Heart right ventricle (tissue), 16 donors: ENCODE results near the gene SMC2. TPM values are rescaled to one million over a fixed set of nuclear protein-coding genes. Genes with fewer than 3 reads are reported as not detected.
A peak's percentile ranks its signal among the peaks of the same experiment; 100 is the strongest.

Experiments used
- ATAC-seq, 8 donors: fragments of 200-7000 bp; cut with Tn5 transposase; one replicate each; pipeline ENCODE4 v1.9.1; 2020; ENCODE audit warnings: mild to moderate bottlenecking in 8 of 8, moderate library complexity in 8 of 8, moderate number of reproducible peaks in 1 of 8
- DNase-seq, 2 donors: peaks; one replicate each; pipeline ENCODE4 v3.0.0-alpha.2; 2020
- H3K27ac ChIP-seq, 10 donors: fragments of 200-600 bp; sonication (generic) in 2 of 10; one replicate each; pipeline versions ENCODE4 v1.5.0 to v1.8.0; 2020 to 2022; ENCODE audit warnings: mild to moderate bottlenecking in 3 of 10
- H3K27me3 ChIP-seq, 7 donors: fragments of 200-600 bp; one replicate each; pipeline ENCODE4 v1.8.0; 2021 to 2022; ENCODE audit warnings: mild to moderate bottlenecking in 2 of 7
- H3K36me3 ChIP-seq, 9 donors: fragments of 200-600 bp; sonication (generic) in 1 of 9; one replicate each; pipeline versions ENCODE4 v1.5.0 to v1.8.0; 2020 to 2022; ENCODE audit warnings: mild to moderate bottlenecking in 2 of 9
- H3K4me1 ChIP-seq, 9 donors: fragments of 200-600 bp; sonication (generic) in 1 of 9; one replicate each; pipeline versions ENCODE4 v1.5.0 to v1.8.0; 2020 to 2022; ENCODE audit warnings: mild to moderate bottlenecking in 4 of 9
- H3K4me3 ChIP-seq, 10 donors: fragments of 200-600 bp; sonication (generic) in 2 of 10; one replicate each; pipeline versions ENCODE4 v1.5.0 to v1.8.0; 2020 to 2022; ENCODE audit warnings: mild to moderate bottlenecking in 7 of 10, moderate library complexity in 2 of 10
- H3K9me3 ChIP-seq, 11 donors: fragments of 200-600 bp in 10 of 11; sonication (generic) in 2 of 11; one replicate each; pipeline versions ENCODE4 v1.5.0 to v1.8.0; 2013 to 2022; ENCODE audit warnings: mild to moderate bottlenecking in 2 of 11, control low read depth in 1 of 11, moderate library complexity in 1 of 11
- WGBS, 2 donors: extraction: QIAGEN DNeasy Blood & Tissue Kit; methylation state at CpG; one replicate each; pipeline ENCODE4 v1.1.7; 2013; ENCODE audit warnings: inconsistent platforms in 1 of 2; 5-methylcytosine and 5-hydroxymethylcytosine counted together
- intact Hi-C, 10 donors: fragments of 100-400 bp; cut with DNase I; formaldehyde crosslinking; loops; one replicate each; pipeline versions ENCODE4 v1.11.1 to v1.14.2; 2022
- polyA plus RNA-seq, 2 donors: library from polyadenylated mRNA; stranded (reverse); fragments of 200-250 nt; gene quantifications; one replicate each; pipeline ENCODE4 v1.2.3, GENCODE V29; 2013
- total RNA-seq, 10 donors: library from RNA; stranded (reverse); fragmentation: NEBNext Ultra II Directional in 3 of 10; extraction: Animal tissue kit (Norgen Biotek cat#: 25700) in 3 of 10; gene quantifications; one replicate each; pipeline versions ENCODE4 v1.2.1 to v1.2.4, GENCODE V29; 2021 to 2023
- TF ChIP-seq, protein P1 (sequence below), 9 donors: fragments of 200-600 bp; sonication (generic) in 2 of 9; IDR thresholded peaks; one replicate each; pipeline versions ENCODE4 v1.5.0 to v1.8.0; 2021 to 2022; ENCODE audit warnings: antibody characterized with exemption in 9 of 9, mild to moderate bottlenecking in 5 of 9, moderate library complexity in 1 of 9
- donor health status: Arrhythmogenic right ventricular cardiomyopathy.
- donor health status: ischemic (EF 13 %, LVEDD 7.1; RV severe dilation, severe dysfunction).
- donor health status: healthy with polysubstance abuse.
- donor health status: DM: no; HTN: yes; CAD: no.
- donor health status: DM: no; HTN: no; CAD: no.
- donor health status: ischemic (EF 25% LVEDD 6.9; RV normal size, moderate dysfunction).
- donor health status: ischemic (EF 25% LVEDD 5.7; RV mildly dilated, moderate dysfunction).
- donor health status: healthy.
- donor health status: DM: yes; HTN: yes; CAD: no.
- donor health status: Ischemic cardiomyopathy.
- donor health status: ischemic (EF 35%, LVEDD 5.7; RV mildly dilated, moderate dysfunction).
- donor health status: nonischemic (EF 11% LVEDD 7.7; RV severe dilation, severe dysfunction).
- donor health status: DM: yes; HTN: yes; CAD: no.
- donor health status: PGD.
- donor health status: ischemic (EF 29% LVEDD 5.4; RV normal size, mild dysfunction).
- donor health status: nonischemic (EF 23%, LVEDD 6.1; RV moderate dilation, normal function).

SMC2 gene
- total and polyA plus RNA-seq, 12 donors = 1.9 to 22.2 (median 14.4) TPM

DNA sequence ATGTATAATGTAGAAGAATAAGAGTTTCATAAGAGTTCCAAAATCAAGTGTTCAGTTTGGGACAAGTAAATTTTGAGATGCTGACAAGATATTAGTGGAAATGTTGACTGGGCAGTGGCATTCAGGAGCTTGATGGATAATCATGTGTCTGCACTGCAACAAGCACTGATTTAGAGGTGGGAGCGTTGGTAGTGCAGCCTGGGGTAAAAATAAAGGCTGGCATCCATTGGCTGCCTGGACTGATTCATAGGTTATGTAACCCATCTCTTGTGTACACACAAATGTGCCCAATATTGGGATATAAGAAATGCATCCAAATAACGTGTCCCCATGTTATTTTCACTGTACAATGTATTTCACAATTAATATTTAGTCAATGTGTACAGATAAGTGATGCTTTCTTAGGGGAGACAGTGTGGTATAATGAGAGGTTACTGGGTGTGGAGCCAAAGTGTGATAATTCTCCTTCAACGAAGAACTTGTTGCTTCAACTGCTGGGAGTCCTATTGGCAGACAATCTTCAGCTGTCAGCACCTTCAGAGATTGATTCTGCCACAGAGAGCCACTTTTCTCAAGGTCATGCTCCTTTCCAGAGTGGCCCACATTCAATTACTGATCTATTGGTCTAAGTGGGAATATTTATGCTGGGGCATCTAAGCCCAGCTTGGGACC is 20.9 kb upstream of the SMC2 start:
- ATAC-seq (peak in 5 of 8 donors; percentile 20 to 83 (median 74)), DNase-seq (no peak)
- peak overlapping the region in 6 of 10 donors; percentile 12 to 64 (median 40) for H3K27ac ChIP-seq
- H3K9me3 ChIP-seq = no peaks in the 10 kb centered on the region
- intact Hi-C loops = no loop called here
- H3K27me3 ChIP-seq = no peaks in the 10 kb centered on the region
- WGBS, 2 donors = 27 to 30% methylated on average over 3 of the region's 3 CpGs
- TF ChIP-seq, protein P1, sequence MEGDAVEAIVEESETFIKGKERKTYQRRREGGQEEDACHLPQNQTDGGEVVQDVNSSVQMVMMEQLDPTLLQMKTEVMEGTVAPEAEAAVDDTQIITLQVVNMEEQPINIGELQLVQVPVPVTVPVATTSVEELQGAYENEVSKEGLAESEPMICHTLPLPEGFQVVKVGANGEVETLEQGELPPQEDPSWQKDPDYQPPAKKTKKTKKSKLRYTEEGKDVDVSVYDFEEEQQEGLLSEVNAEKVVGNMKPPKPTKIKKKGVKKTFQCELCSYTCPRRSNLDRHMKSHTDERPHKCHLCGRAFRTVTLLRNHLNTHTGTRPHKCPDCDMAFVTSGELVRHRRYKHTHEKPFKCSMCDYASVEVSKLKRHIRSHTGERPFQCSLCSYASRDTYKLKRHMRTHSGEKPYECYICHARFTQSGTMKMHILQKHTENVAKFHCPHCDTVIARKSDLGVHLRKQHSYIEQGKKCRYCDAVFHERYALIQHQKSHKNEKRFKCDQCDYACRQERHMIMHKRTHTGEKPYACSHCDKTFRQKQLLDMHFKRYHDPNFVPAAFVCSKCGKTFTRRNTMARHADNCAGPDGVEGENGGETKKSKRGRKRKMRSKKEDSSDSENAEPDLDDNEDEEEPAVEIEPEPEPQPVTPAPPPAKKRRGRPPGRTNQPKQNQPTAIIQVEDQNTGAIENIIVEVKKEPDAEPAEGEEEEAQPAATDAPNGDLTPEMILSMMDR (IDR thresholded peaks at IDR 0.05) = no peak
- H3K4me3 ChIP-seq = no peak overlapping the region
- H3K4me1 ChIP-seq = peaks cover 0 to 20% (median 0%) of the 10 kb centered on the region in 9 donors
- no peaks in the 10 kb centered on the region for H3K36me3 ChIP-seq

DNA sequence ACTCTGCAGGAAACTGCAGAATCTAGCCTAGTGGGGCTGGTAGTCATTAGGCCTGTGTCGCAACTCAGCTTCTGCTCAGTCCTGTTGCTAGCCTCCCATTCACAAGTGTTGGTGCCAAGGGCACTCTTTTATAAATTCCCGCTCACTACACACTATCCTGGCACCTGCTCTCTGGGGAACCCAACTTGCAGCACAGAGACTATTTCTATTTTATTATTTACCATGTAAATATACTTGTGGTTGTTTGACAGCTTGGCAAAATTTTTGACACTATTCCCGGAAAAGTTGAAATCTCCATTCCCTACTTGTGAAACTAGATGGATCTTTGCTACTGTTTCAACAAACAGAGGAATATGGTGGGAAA is 20.4 kb upstream of the SMC2 start:
- Histone ChIP-seq H3K36me3 (no peaks in the 10 kb centered on the region), H3K4me3 (no peak overlapping the region), H3K27me3 (no peaks in the 10 kb centered on the region), H3K9me3 (no peaks in the 10 kb centered on the region), H3K4me1 (peaks cover 0 to 20% (median 0%) of the 10 kb centered on the region in 9 donors), H3K27ac (peak overlapping the region in 6 of 10 donors; percentile 12 to 64 (median 40))
- TF ChIP-seq, protein P1 (IDR thresholded peaks at IDR 0.05) = no peak
- ATAC-seq = peak in 4 of 8 donors; percentile 26 to 83 (median 62)
- 83 to 84% methylated on average over 3 of the region's 3 CpGs for WGBS, 2 donors
- no peak for DNase-seq
- intact Hi-C loops = no loop called here

DNA sequence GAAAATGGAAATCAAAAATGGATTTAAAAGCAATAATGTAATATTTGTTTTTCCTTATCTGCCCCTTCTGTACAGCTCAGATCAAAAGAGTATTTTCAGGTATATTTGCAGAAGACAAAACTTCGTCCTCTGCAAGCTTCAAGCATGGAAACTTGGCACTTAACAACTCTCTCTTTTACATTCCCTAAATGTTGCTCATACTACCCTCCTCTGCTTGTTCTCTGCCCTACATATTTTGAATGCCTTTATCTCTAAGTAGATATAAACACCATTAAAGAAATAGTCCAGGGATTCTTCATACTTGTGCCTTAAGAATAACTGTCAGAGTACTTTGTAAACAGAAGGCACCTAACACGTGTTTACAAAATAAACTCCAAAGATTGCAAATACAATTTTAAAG is 19.2 kb upstream of the SMC2 start:
- no peaks in the 10 kb centered on the region for H3K27me3 ChIP-seq
- H3K4me1 ChIP-seq = peaks cover 0 to 20% (median 0%) of the 10 kb centered on the region in 9 donors
- no peak overlapping the region for H3K4me3 ChIP-seq
- TF ChIP-seq, protein P1 (IDR thresholded peaks at IDR 0.05) = no peak
- peaks cover 0 to 6% (median 0%) of the 10 kb centered on the region in 11 donors for H3K9me3 ChIP-seq
- ATAC-seq (peak in 6 of 8 donors; percentile 43 to 89 (median 78)), DNase-seq (no peak)
- intact Hi-C loops = no loop called here
- WGBS, 2 donors = 27 to 29% methylated on average over 2 of the region's 2 CpGs
- peak overlapping the region in 3 of 10 donors; percentile 26 to 64 (median 50) for H3K27ac ChIP-seq
- no peaks in the 10 kb centered on the region for H3K36me3 ChIP-seq

DNA sequence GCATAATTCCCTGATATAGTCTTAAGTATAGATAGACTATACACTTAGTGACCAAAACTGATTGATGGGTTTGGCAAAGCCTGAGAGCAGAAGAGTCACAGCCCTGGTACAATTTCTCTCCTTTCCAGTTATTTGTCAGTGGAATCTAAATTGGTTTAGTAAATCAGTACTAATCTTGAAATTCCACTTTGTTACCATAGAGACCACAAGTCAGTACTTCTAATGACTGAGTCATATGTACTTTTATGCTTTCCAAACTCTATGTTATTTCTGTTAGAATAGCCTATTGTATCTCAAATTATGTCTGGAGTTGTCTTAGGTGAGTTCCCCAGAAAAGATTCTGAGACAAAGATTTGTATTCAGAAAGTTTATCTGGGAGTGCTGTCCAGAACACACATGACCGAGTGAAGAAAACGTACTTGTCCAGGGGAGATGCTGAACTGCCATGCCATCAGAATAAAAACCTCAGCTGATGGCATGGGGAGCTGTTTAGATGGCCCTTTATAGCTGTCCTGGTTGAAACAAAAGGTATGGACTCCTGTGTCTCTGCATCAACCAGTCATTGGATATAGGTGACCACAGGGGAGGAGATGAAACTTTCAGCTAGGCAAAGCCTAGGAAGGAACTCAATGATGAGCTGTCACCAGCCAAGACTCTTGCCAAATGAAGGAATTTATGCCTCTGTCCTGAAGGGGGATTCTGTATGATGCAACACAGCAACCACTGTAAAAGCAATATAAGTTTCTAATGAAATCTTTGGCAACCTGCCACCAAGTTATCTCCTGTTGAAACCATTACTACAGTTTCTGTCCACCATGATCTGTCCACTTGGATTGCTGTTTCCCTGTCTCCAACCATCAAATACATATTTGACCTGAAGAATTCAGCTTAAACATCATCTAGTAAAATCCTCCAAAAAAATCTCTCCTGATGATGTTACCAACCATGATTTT is 18.0 kb upstream of the SMC2 start:
- DNase-seq (no peak), ATAC-seq (no peak)
- intact Hi-C loops = no loop called here
- Histone ChIP-seq H3K4me1 (peaks cover 0 to 20% (median 0%) of the 10 kb centered on the region in 9 donors), H3K9me3 (peaks cover 0 to 15% (median 2%) of the 10 kb centered on the region in 11 donors), H3K4me3 (no peak overlapping the region), H3K27me3 (no peaks in the 10 kb centered on the region), H3K27ac (no peak overlapping the region), H3K36me3 (no peaks in the 10 kb centered on the region)
- TF ChIP-seq, protein P1 (IDR thresholded peaks at IDR 0.05) = no peak
- 53 to 83% methylated on average over 2 of the region's 2 CpGs for WGBS, 2 donors
